ENCODE measurements around the gene DNAH7. TPM values are rescaled to one million over a fixed set of nuclear protein-coding genes. Genes with fewer than 3 reads are reported as not detected.

DNAH7 gene
- total and polyA plus RNA-seq, 2 of the 8 experiments (the other 6 are each of a cell fraction or from before 2014, with no cell fraction given): 0.07 to 0.08 TPM

DNA sequence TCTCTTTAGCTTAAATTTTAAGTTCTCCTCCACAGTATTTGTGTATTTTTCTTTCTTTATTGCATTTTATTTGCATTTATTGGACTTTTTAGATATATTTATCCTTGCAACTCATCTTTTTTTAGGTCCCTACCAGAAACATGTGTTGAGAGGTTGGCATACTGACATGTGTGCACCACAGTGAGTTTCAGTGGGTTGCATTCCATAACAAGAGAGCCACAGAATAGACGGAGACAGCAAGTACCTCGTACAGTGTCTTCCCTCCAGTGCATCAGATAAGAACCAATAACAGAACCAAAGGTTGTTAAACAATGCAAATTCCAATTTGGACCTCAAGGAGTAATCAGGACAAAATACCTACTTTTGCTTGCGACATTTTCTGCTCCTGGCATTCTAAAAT lies 111.9 kb downstream of the DNAH7 start:
- H3K36me3 ChIP-seq (ENCODE audit: control insufficient read depth in 2 of 4, insufficient read depth in 4 of 4, low read length in 3 of 4): no peaks in the 10 kb centered on the region
- CTCF ChIA-PET (ENCODE audit: partially characterized antibody): interaction anchor here (0.5 to 0.8 kb wide), 3 partner anchors 433 to 895 kb away, joined by 3 read pairs; no protein-coding TSS in a partner anchor
- H2AFZ ChIP-seq (ENCODE audit: low read length): no peak overlapping the region
- H3K14ac ChIP-seq (ENCODE audit: insufficient read length): no peak overlapping the region
- no peak overlapping the region for H2BK12ac ChIP-seq (ENCODE audit: low read depth, low read length)
- no peak overlapping the region for H2BK120ac ChIP-seq (replicated peaks; ENCODE audit: low read depth, low read length)
- no peaks in the 10 kb centered on the region for H3K4me1 ChIP-seq (replicated peaks in 1 of 4; ENCODE audit: control insufficient read depth in 3 of 4, insufficient read depth in 4 of 4, low read length in 3 of 4)
- H3K27me3 ChIP-seq (replicated peaks in 1 of 4; ENCODE audit: control insufficient read depth in 3 of 4, extremely low read depth in 1 of 4, insufficient read depth in 3 of 4, low read length in 3 of 4): no peaks in the 10 kb centered on the region
- no peak overlapping the region for H2BK15ac ChIP-seq (ENCODE audit: low read length)
- no peaks in the 10 kb centered on the region for H3K9me3 ChIP-seq (ENCODE audit: insufficient read depth in 2 of 2, low read depth in 1 of 2, low read length in 1 of 2)
- H2AK5ac ChIP-seq (ENCODE audit: low read depth, low read length): no peak overlapping the region
- no peaks in the 10 kb centered on the region for H3K79me2 ChIP-seq (ENCODE audit: control insufficient read depth in 1 of 2, insufficient read depth in 2 of 2, low read length in 2 of 2)
- no peaks in the 10 kb centered on the region for H4K20me1 ChIP-seq (replicated peaks in 1 of 2; ENCODE audit: control insufficient read depth in 1 of 2, insufficient read depth in 2 of 2, low read length in 2 of 2)
- H3K9ac ChIP-seq (replicated peaks in 1 of 4; ENCODE audit: extremely low read depth in 1 of 4, low read depth in 3 of 4, low read length in 3 of 4): no peak overlapping the region
- H2BK5ac ChIP-seq (ENCODE audit: low read depth, low read length): no peak overlapping the region
- no peak overlapping the region for H4K91ac ChIP-seq (replicated peaks; ENCODE audit: insufficient read length, low read length)
- H2BK20ac ChIP-seq (ENCODE audit: low read length): no peak overlapping the region
- no peak overlapping the region for H3K56ac ChIP-seq (replicated peaks; ENCODE audit: insufficient read length, low read depth, low read length)
- FAIRE-seq (no peak), DNase-seq (ENCODE audit: low read depth in 1 of 2, low spot score in 2 of 2) (no peak)
- no peak overlapping the region for H3K4me3 ChIP-seq (ENCODE audit: extremely low read depth in 1 of 4, insufficient read depth in 2 of 4, low read depth in 3 of 4, low read length in 4 of 4)
- H3K23ac ChIP-seq (ENCODE audit: insufficient read length): no peak overlapping the region
- no peak overlapping the region for H3K18ac ChIP-seq (ENCODE audit: extremely low read depth, low read length)
- POLR2A ChIA-PET (ENCODE audit: partially characterized antibody): no interaction called here
- H3K27ac ChIP-seq (ENCODE audit: low read depth, low read length): no peak overlapping the region
- no peak overlapping the region for H3K4me2 ChIP-seq (ENCODE audit: insufficient read depth in 1 of 2, low read depth in 2 of 2, low read length in 2 of 2)
- no peak overlapping the region for H4K5ac ChIP-seq (ENCODE audit: insufficient read length, low read depth, low read length)
- H3K23me2 ChIP-seq (ENCODE audit: low read depth, low read length): no peaks in the 10 kb centered on the region
- no peak overlapping the region for H4K8ac ChIP-seq (ENCODE audit: extremely low read depth, insufficient read depth, low read length)
- H3K4ac ChIP-seq (replicated peaks; ENCODE audit: insufficient read length, low read depth, low read length): no peak overlapping the region
- WGBS, 2 experiments (ENCODE audit: extremely low coverage in 1 of 2, insufficient coverage in 1 of 2, insufficient read length in 1 of 2, insufficient replicate concordance in 2 of 2, low coverage in 1 of 2, low lambda C conversion rate in 2 of 2, missing lambda C conversion rate in 1 of 2): 92% methylated on average over 3 of the region's 3 CpGs; no CpG with 5 or more reads in 1 of the 2 experiments
- no peaks in the 10 kb centered on the region for H3K79me1 ChIP-seq (ENCODE audit: low read depth, low read length)
- TF ChIP-seq HDAC2 (IDR thresholded peaks at IDR 0.05; ENCODE audit: borderline replicate concordance in 1 of 2, low read depth in 2 of 2, low read length in 2 of 2) (no peak), HDAC6 (IDR thresholded peaks at IDR 0.05; ENCODE audit: low read depth, low read length) (no peak), EP300 (IDR thresholded peaks at IDR 0.05; ENCODE audit: borderline replicate concordance in 1 of 2, low read depth in 2 of 2, low read length in 2 of 2) (no peak), SRF (IDR thresholded peaks at IDR 0.05; ENCODE audit: low read depth, low read length) (no peak), NRF1 (IDR thresholded peaks at IDR 0.05; ENCODE audit: low read depth, low read length) (no peak), ZNF274 (IDR thresholded peaks at IDR 0.05; ENCODE audit: borderline replicate concordance, extremely low read depth, low read length) (no peak), CREB1 (IDR thresholded peaks at IDR 0.05) (no peak), RAD21 (IDR thresholded peaks at IDR 0.05 in 1 of 2, conservative IDR thresholded peaks at IDR 0.05 in 1 of 2; ENCODE audit: low read depth in 2 of 2, low read length in 2 of 2) (no peak), YY1 (IDR thresholded peaks at IDR 0.05; ENCODE audit: low read depth, low read length) (no peak)
